ENCODE results near the gene ECHS1.
"Not testable (repeated sequence)": the region's sequence is repeated elsewhere in the genome, so short reads cannot be mapped to it uniquely, and the experiment has no call there.

The ECHS1 gene

GRCh38 chr10:133377025-133377817 is 4.1 kb upstream of the ECHS1 start:
- no peak for DNase-seq

- not testable (repeated sequence) for DNase-seq
Observed at GRCh38 chr10:133376183-133376582, 3.0 kb upstream of the ECHS1 start.

GRCh38 chr10:133375357-133376115 is 2.4 kb upstream of the ECHS1 start:
- DNase-seq = no peak

- DNase-seq = no peak
Observed at GRCh38 chr10:133372507-133372906, 647 bp downstream of the ECHS1 start.

- DNase-seq = peak; percentile 19
Observed at GRCh38 chr10:133370030-133370786, 2.9 kb downstream of the ECHS1 start.

DNA sequence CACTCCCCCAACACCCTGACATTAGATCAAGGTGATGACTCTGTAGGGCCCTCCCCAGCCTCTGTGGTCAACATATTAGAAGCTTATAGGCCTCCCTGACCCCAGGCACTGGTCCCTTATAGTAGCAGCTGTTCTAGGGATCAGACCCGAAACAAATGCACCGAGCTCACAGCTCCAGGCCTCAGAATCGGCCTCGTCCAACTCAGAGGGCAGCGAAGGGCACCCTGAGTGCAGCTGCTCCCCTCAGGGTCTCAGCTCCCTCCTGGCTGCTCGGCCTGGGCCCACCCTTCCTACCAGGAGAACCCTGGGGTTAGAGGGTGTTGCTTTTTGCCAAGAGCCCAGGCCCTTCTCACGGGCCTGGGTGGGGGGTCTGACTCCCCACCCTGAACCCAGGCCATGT is 5.0 kb downstream of the ECHS1 start:
- no peak for DNase-seq

- not testable (repeated sequence) for DNase-seq
Observed at GRCh38 chr10:133367461-133367860, 5.7 kb downstream of the ECHS1 start.

DNA sequence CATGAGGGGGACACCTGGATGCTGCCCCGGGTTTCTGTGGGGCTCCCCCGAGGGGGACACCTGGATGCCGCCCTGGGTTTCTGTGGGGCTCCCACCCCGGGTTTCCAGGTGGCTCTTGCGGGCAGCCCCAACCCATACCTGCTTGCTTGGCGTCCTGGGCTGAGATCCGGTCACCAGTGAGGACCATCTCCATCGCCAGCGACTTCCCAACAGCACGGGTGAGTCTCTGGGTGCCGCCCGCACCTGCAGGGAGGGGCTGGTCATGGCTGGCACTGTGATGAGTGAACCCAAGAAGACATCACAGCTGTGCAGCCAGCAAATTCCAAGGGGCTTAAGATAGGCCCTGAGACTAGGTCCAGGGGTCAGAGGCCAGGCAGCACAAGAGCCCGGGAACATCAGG is 6.4 kb downstream of the ECHS1 start:
- no peak for DNase-seq

- no peak for DNase-seq
Observed at GRCh38 chr10:133366130-133366478, 7.0 kb downstream of the ECHS1 start.

DNA sequence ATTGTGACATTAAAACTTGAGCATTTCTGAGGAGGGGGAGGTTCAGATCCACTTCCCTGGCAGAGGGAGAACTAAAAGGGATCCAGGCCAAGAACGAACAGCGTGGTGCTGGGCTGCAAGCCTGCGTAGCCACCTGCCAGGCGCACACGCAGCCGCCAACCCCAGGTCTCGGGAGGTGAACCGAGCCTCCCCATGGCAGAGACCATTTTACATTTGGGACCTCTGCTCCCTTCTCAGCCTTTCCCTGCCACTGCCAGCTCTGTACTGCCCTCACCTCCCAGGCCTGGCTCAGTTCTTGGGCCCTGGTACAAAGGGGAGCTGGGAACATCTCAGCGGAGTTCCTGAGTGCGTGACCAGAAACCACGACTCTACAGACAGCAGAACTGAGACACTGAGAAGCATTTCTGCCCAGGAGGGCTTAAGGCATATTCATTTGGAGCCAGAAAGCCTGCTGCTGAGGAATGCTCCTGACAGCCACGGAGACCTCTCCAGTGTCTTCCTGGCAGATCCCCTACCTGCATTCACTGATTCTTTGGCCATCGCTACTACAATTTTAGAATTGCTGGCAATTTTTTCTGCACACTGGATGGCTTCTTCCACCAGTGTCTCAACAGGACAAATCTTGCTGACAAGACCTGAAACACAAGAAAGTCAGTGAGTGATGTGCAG is 7.6 kb downstream of the ECHS1 start:
- DNase-seq = no peak

DNA sequence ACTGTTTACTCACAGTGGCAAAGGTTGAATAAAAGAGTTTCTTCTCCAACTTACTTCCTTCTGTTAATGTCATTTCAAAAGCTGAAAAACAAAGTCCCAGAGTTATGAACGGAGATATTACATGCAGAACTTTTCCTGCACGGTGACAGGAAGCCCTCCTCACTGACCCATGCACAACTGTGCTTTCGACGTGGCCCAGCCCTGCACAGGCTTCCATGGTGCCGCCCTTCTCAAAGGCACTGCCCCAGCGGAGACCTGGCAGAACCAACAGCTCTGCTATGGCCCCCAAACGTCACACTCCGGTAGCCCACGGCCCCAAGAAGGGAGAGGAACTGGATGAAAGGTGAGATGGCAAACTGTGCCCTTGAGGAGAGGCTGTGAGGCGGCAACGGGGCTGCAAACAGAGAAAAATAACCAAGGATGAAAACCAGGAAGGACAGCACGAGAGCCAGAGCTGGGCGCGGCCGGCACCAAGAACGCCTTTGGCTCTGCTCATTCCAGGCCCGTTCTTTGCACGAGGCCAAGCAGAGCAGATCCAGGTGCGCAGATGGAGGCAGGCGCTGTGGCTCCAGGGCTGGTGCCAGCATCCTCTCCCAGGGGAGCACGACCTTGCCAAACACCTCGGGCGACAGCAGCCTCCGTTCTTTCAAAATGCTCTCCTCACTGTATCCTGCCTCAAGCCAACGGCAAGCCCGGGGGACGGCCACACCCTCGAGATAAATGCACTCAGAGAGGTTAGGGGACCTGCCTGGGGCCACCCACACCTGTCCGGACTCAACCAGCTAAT is 8.3 kb downstream of the ECHS1 start:
- no peak for DNase-seq

- DNase-seq = no peak
Observed at GRCh38 chr10:133362846-133363245, 10.3 kb downstream of the ECHS1 start.

DNA sequence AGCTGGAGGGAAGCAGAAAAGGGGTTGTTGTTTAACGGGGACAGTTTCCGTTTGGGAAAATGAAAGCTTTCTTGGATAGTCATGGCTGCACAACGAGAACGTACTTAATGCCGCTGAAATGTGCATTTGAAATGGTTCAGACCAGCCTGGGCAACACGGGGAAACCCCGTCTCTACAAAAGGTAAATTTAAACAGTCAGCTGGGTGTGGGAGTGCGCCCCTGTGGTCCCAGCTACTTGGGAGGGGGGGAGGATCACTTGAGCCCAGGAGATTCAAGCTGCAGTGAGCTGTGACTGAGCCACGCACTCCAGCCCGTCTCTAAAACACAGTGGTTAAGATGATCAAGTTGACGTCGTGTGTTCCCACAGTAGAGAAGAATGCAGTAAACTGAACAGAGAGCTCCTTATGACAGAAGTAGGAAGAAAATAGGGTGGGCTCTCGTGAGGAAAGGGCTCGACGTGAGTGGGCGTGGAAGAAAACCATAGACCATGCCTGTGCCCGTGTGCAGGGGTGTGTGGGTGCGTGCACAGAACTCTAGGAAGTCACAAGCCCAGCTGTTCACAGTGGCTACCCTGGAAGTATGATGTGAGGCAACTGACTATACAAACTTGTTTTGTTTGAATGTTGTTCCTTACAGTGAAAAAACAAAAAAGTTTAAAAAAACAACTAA is 11.2 kb downstream of the ECHS1 start:
- no peak for DNase-seq

DNA sequence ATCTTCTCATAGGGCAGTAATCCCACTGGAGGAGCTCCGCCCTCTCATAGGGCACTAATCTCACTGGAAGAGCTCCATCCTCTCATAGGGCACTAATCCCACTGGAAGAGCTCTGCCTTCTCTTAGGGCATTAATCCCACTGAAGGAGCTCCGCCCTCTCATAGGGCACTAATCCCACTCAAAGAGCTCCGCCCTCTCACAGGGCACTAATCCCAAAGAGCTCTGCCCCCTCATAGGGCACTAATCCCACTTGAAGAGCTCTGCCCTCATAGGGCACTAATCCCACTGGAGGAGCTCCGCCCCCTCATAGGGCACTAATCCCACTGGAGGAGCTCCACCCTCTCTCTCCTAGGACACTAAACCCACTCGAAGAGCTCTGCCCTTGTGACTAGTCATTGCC is 11.9 kb downstream of the ECHS1 start:
- DNase-seq = no peak

- no peak for DNase-seq
Observed at GRCh38 chr10:133359972-133360610, 13.1 kb downstream of the ECHS1 start.

- no peak for DNase-seq
Observed at GRCh38 chr10:133359554-133359971, 13.6 kb downstream of the ECHS1 start.

GRCh38 chr10:133358925-133359310 is 14.2 kb downstream of the ECHS1 start:
- no peak for DNase-seq

GRCh38 chr10:133358162-133358924 is 14.8 kb downstream of the ECHS1 start:
- no peak for DNase-seq

GRCh38 chr10:133357285-133358161 is 15.6 kb downstream of the ECHS1 start, which contains the start of gene FUOM:
Gene FUOM, minus strand, starts transcription at chr10:133358019. Its CDS starts 12 bp downstream, at chr10:133358007.
- DNase-seq = peak; percentile 65
